Astrocyte of the cerebellum (primary cell): ENCODE data around the gene TCIRG1.

Experiments used
- DNase-seq: peaks from one replicate; pipeline ENCODE4 v3.0.0-alpha.2; 2011; ENCODE audit warnings: low read depth
- H3K4me3 ChIP-seq: 2 replicates; pipeline ENCODE4 v1.5.1; 2011; ENCODE audit warnings: mild to moderate bottlenecking, low read depth, low read length, moderate library complexity
- CTCF ChIP-seq: IDR thresholded peaks from 2 replicates; pipeline ENCODE4 v1.5.1; 2012; ENCODE audit warnings: low read length, low read depth, moderate library complexity, mild to moderate bottlenecking; ENCODE audit errors: missing control alignments
- in situ Hi-C: cut with HindIII; loops from 2 replicates; pipeline ENCODE4 v1.10.0; 2017; ENCODE audit warnings: low sequenced_read_pairs

The TCIRG1 gene

DNA sequence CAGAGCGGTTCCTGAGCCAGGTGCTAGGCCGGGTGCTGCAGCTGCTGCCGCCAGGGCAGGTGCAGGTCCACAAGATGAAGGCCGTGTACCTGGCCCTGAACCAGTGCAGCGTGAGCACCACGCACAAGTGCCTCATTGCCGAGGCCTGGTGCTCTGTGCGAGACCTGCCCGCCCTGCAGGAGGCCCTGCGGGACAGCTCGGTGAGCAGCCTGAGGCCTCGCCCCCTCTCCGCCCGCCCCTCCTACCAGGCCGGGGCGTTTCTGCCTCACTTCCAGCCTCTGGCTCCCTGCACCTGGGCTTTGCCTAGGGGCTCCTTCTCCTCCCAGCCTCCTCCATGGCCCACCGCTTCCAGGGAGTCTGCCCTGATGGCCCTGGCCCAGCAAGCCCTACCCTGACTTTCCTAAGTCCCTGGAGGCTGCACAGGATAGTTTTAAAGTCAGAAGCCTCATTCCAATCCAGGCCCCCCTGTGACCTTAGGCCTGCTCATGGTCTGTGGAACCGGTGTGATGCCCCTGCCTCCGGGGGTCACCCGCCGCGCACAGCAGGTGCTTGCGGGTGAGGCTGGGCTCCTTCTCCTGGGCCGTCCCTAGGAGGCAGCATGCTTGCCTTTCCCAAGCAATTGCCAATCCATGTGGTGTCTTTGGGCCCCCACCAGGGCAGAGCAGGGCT, 5.5 kb downstream of the TCIRG1 start:
- TF ChIP-seq CTCF: peak; percentile 3
- no peak overlapping the region for H3K4me3 ChIP-seq
- no peak for DNase-seq
- in situ Hi-C loops: no loop called here

GRCh38 chr11:68044898-68045351, 6.1 kb downstream of the TCIRG1 start:
- no peak overlapping the region for H3K4me3 ChIP-seq
- no peak for TF ChIP-seq CTCF
- in situ Hi-C loops: no loop called here
- DNase-seq: no peak

- in situ Hi-C loops: no loop called here
- H3K4me3 ChIP-seq: no peak overlapping the region
- TF ChIP-seq CTCF: no peak
- no peak for DNase-seq
Measured at GRCh38 chr11:68047437-68048290, 8.8 kb downstream of the TCIRG1 start.

DNA sequence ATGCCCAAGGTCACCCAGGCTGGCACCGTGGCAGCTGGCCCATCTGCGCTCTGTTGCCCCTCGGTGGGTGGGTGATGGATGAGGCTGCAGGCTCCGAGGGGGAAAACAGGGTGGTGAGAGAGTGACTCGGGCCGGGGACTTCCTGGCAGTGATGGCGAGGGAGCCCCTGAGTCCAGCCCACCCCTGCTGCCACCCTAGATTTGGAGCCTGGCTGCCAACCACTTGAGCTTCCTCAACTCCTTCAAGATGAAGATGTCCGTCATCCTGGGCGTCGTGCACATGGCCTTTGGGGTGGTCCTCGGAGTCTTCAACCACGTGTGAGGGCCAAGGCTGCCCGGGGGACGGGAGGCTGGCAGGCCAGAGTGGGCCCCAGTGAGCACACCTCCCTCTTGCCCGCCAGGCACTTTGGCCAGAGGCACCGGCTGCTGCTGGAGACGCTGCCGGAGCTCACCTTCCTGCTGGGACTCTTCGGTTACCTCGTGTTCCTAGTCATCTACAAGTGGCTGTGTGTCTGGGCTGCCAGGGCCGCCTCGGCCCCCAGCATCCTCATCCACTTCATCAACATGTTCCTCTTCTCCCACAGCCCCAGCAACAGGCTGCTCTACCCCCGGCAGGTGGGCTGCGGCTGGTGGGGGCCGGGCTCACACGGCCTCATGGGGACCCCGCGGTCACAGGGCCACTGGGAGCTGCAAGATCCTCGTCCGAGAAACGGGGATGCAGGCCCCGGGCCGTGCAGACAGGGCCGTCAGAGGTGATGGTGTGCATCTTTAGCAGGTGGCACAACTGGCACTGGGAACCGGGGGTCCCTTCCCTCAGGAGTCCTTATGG, 10.1 kb downstream of the TCIRG1 start:
- in situ Hi-C loops: no loop called here
- no peak for DNase-seq
- no peak for TF ChIP-seq CTCF
- no peak overlapping the region for H3K4me3 ChIP-seq

DNA sequence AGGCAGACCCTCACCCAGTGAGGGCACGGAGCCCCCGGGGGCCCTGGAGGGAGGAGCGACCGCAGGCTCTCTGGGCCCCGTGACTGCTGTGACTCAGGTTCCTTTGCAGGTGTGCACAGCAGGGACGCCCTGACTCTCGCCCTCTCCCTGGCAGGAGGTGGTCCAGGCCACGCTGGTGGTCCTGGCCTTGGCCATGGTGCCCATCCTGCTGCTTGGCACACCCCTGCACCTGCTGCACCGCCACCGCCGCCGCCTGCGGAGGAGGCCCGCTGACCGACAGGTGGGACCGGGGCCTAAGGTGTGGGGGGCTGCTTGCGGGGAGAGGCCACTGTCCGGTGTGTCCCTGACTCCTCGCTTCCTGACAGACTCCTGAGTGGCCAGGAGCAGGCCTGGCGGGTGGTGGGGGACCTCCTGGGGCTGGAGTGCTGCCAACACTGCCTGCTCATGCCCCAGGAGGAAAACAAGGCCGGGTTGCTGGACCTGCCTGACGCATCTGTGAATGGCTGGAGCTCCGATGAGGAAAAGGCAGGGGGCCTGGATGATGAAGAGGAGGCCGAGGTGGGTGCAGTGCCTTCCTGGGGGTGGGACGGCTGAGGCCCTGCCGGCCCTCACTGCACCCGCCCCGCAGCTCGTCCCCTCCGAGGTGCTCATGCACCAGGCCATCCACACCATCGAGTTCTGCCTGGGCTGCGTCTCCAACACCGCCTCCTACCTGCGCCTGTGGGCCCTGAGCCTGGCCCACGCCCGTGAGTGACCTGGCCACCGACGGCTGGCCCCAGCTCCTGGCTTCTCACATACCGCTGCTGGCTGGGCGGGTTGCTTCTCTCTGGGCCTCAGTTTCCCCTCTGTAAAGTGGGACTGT, 10.9 kb downstream of the TCIRG1 start:
- in situ Hi-C loops: no loop called here
- DNase-seq: no peak
- no peak overlapping the region for H3K4me3 ChIP-seq
- no peak for TF ChIP-seq CTCF
